GM18520 (cell line): ENCODE results near the gene CISTR.
A peak's percentile ranks its signal among the peaks of the same experiment; 100 is the strongest.
"Not testable (repeated sequence)": the region's sequence is repeated elsewhere in the genome, so short reads cannot be mapped to it uniquely, and the experiment has no call there.

ENCODE experiments used
- ATAC-seq: cut with Tn5 transposase; IDR thresholded peaks from one replicate; pipeline ENCODE4 v1.9.1; 2021; ENCODE audit not compliant: unreplicated experiment

The CISTR gene

DNA sequence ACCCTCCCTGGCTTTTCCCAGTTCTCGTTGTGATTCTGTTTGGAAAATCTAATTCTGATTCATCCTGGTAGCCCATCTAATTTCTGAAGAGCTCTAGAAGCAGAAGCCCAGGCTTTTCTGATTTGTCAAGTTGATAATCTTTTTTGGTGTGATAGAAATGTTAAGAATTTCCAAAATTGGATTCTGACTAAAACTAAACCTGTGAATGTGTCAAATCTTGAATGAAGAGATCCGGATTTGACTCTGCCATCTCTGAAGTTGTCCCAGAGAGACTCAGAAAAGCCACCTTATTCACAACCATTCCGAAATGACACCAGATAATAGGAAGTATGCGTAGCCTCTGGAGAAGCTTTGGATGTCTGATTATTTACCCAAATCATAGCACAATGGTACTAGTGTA is 12.8 kb upstream of the CISTR start:
- no peak for ATAC-seq

DNA sequence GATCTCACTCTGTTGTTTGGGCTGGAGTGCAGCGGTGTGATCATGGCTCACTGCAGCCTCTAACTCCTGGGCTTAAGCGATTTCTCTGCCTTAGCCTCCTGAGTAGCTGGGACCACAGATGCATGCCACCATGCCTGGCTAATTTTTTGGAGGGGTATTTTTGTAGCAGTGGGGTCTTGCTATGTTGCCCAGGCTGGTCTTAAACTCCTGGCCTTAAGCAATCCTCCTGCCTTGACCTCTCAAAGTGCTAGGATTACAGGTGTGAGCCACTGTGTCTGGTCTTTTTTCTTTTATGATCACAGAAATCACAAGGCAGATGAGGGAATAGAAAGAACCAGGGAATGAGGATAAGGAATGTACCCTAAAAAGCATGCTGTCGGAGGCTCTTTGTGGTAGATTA is 11.0 kb upstream of the CISTR start:
- not testable (repeated sequence) for ATAC-seq

DNA sequence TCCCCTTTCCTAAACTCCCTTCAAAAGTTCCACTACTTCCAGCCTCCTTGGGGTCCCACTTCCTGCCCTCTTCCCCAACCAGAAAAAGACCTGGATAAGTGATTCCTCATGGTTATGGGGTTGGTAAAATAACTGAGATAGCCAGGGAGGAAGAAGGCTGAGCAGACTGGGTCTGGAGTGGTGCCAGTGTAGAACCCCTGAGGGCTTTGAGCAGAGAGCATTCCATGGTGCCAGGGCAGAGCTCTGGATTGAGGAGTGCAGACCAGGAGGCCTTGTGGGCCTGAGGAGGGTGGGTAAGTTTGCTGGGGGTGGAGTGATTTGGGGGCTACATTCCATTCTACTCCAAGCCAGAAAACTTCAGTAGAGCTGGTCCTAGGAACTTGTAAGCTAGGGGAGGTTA is 9.5 kb upstream of the CISTR start:
- ATAC-seq, result no peak

DNA sequence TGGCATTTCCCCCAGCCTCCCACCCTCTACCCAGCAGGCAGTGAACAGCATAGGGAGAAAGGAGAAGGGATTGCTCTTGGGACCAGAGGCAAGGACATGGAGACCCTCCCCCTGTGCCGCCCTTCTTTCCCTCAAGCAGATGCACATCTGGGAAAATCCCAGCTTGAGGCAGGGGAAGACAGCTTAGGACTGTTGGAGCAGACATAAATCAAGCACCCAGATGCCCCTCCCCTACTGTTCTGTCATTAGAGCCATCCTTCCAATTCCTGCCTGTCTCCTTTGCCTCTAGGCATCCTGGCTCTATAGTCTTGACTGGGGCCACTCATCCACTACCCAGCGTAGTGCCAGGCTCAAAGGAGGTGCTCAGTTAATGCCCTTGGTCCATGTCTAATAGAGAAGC is 7.5 kb upstream of the CISTR start:
- ATAC-seq, result no peak

DNA sequence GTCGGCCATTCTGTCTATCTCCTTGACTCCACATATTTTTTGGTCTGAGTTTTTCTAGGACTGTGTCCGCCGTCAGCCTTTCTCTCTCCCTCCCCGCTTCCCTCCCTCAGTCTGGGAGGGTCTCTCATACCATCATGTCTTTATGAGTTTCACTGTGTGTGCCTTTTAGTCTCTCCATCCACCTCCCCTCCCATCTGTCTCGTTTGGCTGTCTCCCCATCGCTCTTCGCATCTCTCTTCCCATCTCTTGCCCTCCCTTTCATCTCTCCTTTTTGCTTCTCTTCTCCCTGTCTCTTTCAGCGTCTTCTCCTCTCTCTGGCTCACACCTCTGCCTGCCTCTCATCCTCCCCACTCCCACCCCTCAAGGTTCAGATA is 6.9 kb upstream of the CISTR start:
- ATAC-seq, result no peak

DNA sequence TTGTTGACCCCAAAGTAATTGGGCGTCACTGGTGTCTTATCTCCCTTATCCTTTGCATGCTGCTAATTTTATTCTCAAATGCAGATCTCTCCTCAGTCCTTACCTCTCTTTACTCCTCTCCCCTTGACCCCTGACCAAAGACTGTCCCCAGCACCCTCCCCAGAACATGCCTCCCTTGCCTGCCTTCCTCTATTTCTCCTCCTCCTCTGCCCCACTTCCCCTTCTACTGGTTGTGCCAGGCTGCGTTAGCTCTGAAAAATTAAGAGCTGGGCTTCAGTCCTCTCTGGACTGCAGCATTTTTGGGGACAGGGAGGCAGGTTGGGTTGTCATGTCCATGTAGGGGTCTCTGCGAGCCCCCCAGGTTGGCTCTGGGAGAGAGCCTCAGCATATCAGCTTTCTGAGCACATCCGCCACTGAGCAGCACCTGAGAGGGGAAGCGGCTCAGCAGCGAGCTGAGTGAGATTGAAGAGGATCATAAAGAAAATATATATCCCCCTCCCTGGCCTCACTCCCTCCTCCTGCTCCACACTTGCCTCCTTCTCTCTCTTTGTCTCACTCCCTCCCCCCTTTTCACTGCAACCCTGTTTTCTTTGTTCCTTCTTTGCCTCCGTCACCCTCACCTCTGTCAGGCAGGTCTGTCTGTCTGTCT is 6.4 kb upstream of the CISTR start:
- no peak for ATAC-seq

DNA sequence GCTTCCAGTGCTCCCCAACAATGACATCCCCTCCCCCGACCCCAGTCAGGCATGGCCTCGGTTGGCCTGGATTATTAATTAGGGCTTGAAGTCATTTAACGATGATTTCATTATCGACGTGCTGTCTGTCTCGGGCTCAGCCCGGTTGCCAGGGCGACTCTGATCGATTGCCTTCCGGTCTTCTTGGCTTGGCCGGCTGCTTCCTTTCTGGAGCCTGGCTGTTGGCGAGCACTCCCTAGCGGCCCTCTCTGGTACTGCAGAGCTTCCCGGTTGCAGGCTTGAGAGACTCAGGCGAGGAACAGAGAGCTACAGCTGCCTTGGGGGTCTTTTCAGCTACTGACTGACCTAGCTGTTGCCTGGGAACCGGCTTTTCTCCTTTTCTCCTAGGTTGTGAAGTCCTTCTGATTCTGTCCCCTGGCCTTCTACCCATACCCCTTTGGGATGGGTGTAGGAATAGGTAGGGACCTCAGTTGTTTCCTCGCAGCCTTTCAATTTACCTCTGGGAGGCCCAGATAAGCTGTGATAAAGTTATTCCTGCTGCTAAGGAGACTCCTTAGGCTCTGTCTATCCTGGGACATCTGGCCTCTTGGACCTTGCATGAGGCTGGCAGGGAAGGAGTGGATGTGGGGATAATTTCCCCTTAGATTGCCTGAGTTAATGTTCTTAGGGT is 5.5 kb upstream of the CISTR start:
- peak; percentile 68 for ATAC-seq

DNA sequence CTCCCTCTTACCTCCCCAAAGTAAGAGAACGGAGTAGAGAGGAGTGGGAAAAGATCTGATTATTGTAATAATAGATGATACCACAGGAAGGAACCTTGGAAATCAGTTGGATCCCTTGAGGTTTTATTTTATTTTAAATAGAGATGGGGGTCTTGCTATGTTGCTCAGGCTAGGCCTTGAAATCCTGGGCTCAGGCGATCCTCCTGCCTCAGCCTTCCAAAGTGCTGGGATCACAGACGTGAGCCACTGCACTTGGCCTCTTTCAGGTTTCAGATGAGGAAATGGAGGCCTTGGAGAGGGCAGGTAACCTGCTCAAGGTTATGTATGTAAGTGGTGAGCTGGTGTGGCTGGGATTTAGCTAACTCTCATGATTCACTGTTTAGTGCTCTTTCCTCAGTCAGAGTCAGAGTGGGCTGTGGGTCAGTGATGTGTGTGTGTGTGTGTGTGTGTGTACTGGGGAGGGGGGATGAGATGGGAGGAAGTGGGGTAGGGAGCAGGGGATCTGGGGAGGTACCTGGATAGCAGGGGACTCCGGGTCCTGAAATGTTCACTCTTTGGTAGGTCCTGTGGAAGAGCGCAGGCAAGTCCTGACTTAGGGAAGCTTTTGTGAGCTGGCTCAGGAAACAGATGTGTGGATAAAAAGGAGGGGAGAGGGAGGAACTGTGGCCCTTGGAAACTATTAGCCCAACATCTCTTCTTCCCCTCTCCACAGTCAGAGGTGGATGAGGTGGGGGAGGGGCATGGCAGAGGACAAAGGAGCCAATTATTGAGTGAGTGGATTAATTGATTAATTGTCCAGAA is 4.7 kb upstream of the CISTR start:
- no peak for ATAC-seq

DNA sequence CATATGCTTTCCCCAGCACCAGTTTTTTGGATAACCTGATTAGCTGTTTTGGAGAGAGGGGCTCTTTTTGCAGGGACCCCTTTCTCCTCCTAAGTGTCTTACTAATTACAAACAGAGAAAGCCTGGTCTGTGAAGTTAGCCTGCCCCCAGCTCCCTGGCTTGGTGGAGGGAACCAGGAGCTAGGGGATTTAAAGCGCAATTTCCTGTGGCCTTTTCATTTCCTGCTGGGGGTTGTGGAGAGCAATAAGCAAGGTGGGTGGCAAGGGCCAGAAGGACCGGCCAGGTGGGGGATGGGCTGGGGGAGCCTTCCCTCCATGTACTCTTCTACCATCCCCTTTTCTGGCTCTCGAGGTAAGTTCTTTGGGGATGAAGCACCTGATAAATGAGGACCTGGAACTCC is 4.1 kb upstream of the CISTR start:
- ATAC-seq, result no peak

DNA sequence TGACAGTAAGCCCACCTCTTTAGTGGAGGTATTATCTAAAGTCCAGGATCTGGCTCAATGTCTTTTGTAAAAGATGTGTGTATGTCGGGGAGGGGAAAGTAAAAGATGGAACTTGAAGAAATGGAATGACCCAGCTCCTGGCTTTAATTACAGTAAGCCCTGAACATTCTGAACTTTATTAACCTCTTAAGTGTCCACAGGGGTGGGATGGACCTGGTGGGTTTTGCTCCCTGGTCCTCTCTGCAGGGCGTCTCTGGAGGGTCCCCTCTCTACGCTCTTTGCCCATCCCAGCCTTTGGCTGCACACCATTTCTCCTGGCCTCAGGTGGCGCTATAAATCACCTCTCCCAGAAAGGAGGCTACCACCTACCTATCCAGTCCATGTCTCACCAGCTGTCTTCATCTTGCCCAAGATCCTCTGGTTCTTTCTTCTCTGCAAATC is 3.7 kb upstream of the CISTR start:
- ATAC-seq, result no peak

DNA sequence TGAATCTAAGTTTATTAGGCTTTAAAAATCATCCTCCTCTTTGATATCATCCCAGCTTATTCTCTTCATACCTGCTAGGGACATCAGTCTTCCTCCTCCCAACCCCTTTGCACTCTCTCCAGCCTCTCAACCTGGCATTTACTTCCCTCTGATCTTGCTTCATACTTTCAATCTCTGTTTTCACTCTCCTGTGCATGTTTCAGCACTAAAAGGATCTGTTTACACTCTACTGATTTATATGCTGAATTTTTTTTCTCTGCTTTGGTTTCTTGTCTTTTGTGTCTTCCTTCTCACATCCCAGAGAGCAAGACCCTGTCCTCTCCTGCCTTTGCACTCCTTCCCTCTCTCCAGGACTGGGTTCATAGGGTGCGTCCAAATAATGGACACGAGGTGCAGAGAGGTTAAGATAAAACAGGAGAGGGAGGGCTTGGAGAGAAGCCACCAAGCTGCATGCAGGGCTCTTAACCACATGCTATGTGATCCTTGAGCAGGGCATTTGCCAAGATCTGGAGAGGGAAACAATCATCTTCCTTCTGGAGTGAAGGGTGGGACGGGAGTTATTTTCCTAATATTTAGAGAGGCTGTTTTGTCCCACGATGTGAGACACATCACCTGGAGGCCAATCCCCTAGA is 3.0 kb upstream of the CISTR start:
- no peak for ATAC-seq

DNA sequence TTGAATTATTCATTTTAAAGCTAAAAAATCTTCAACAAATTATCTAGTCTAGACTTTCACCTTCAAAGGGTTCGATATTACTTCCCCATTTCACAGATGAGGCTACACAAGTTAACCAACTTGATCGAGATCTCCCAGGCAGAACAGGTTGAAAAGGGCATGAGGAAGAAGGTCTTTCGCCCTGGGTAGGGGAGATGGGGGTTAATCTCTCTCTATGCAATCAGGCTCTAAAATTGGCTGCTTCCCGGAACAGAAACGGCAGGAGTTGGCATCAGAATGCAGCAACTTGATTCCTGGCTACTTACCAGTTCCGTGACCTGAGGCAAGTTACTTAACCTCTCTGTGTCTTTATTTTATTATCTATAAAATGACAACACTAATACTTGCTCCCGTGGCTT is 2.4 kb upstream of the CISTR start:
- no peak for ATAC-seq

DNA sequence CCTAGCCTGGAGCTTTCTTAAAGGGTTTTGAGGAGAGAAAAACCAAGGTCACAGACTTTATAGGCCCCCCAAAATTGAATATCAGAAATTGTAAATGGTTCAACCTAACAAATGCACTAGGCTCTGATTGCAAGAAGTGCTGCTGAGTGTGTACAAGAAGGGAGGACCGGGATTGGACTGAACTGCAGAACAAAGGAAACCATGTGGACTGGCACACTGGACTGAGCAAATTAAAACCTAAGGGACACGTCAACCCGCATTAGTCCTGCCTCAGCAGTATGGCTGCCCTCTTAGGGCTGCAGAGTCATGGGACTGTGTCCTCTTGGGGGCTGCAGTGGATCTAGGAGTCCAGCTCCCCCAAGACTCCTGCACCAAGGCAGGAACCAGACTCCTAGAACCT is 842 bp upstream of the CISTR start:
- ATAC-seq, result no peak

DNA sequence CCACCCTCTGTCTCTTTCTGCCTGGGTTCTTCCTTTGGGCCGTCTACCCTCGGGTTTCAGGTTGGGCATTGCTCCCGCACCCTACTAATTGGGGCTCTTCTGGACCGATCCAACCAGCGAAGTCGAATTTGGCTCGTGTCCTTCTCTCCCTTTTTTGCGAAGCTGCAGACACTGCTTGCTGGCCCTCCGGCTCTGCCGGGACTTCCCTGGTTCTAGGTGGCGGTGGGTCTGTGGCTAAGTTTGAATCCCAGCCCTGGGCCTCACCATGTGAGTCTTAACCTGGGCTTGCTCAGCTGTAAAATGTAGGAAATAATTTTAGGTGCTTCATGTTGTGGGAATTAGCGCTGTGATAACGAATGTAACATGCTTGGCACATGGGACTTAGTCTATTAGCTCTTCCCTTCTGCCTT is 418 bp upstream of the CISTR start:
- ATAC-seq, result no peak

DNA sequence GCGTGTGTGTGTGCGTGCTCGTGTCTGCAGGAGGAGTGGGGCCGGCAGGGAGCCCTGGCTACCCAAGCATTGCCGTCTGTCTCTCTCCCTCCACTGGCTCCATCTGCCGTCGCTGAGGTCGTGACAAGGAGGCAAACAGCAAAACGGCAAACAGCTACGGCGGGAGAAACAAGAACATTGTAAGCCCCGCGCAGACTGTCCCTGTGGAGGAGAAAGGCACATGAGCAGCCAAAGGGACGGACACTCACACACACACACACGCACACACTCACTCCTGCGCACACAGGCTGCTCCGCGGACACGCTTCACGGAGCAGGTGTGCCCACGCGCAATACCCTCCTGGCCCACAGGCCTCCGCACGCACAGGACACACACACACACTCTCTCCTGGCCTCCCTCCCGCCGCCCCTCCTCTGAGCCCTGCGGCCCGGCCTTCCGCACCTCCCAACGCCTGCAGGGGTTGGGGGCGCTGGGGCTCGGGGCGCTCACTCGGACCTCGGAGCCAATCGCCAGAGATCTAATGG is 905 bp downstream of the CISTR start:
- no peak for ATAC-seq

DNA sequence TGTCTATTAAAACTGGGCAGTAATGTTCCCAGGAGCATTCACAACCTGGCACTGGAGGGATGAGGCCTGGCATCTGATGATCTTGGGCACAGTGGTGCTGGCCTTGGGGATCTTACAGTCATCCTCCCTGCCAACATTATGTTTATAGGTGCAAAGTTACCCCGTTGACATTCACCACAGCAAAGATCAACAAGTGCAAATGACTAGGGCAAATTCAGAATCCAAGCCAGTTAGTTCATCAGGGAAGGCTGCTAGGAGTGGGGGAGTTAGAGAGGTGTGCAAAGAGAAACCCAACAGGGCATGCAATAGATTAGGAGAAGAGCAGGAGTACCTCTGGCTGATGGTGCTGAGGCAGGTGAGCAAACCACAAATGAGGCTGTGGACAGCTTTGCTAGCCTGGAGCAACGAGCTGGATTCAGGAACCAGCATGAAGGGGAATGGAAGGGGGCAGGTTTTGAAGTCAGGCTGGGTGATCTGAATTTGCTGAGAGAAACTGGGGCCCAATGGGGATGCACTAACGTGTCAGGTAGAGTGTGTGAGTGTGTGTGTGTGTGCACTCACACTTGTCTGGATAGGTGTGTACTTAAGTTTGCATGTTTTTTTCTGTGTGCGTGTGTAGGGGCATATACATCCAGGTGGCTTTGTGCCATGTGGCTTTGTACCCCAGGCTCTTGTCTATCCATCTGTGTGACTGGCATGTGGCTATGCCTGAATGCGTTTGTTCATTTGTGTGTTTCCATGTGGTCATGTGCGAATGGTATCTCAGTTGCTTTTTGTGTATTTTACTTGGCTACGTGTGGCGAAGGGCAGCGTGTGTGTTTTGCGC is 1.6 kb downstream of the CISTR start:
- ATAC-seq, result no peak

DNA sequence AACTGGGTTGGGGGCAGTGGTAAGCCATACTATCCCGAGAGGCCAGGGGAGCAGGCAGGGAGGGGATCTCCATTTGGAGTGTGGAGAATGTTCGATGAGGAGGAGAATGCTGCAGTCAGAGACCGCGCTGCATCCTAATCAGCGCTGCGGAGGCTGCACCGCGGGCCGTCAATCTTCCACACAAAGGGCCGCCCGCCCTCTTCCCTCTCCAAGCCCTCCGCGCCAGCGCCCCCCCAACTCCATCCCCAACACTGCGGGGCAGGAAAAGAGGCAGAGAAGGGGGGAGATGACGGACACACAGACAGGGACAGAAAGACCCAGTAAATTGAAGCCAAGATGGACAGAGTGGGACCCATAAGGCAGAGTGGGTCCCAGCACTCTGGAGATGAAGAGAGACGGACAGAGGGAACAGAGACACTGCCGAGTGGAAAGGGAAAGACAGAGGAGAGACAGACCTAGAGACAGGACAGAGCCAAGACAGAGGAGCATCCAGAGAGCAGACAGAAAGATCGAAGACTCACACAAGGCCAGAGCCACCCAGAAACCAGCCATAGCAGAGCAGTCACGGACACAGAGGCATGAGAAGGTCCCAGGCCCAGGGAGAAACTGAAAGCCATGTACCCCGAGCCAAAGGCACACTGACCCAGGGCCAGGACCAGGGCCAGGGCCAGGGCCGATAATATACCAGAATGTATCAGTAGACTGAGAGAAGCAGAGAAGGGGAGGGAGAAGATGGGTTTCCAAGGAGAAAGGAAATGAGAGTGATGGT is 3.5 kb downstream of the CISTR start:
- no peak for ATAC-seq

DNA sequence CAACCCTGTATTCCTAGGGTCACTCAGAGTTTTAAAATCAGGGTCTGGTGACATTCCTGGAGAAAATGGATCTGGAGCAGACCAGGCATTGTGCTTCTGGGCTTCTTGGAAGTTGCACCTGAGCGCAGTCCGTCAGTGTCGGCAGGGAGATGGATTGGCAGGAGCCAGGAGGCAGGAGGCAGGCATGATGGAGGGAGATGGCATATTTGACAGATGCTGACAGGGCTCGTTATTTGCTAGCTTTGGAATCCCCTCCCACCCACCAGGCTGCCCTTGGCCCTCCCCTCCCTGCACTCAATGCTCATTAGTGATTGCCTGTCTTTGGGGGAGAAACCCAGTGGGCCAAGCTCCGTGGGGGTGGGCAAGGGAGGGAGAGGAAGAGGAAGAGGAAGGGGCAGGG is 4.7 kb downstream of the CISTR start:
- no peak for ATAC-seq

DNA sequence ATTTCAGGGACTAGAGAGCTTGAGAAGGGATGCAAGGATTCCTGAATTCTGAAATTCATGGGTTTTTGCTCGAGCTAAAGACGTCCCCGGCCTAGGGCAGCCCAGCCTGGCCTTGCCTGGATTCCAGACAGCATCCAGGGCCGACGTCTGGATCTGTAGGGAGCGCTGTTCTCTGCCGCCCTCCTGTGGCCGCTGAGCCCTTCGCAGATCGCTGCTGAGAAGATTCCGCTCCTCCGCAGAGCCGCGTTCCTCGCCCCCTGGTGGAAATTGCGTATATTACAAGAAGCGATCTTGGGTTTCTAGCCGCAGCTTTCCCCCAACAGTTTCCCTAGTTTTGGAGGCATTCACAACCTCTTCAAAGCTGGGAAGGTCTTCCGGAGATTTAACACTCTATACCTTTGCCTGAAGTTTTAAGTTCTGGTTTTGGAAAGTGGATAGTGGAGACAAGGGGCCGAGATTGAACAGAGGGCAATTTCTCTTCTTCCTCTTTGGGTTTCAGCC is 5.1 kb downstream of the CISTR start:
- ATAC-seq, result peak; percentile 34

DNA sequence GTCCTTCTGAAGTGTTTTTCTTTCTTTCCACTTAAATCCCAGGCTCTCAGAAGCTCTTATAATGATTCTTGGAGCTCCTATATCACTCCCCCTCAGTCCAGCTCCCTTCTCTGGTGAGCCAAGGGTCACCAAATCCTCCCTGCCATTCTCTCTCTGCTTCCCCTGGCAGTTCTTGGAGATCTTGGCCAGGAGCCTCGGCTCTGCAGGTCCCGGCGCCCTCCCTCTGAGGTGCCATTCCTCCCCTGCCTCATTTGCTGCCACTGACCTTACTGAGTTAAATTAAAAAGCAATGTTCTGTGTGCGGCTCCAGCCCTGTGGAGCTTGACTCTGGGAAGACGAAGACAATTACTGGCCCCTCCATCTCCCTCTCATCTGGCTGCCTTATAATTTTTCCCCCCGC is 7.0 kb downstream of the CISTR start:
- no peak for ATAC-seq
